ELR (cell line): ENCODE measurements around the gene CCNDBP1.

ENCODE experiments used
- DNase-seq: peaks from one replicate; pipeline ENCODE4 v3.0.0-alpha.2; 2015; ENCODE audit warnings: low read depth

The CCNDBP1 gene

DNA sequence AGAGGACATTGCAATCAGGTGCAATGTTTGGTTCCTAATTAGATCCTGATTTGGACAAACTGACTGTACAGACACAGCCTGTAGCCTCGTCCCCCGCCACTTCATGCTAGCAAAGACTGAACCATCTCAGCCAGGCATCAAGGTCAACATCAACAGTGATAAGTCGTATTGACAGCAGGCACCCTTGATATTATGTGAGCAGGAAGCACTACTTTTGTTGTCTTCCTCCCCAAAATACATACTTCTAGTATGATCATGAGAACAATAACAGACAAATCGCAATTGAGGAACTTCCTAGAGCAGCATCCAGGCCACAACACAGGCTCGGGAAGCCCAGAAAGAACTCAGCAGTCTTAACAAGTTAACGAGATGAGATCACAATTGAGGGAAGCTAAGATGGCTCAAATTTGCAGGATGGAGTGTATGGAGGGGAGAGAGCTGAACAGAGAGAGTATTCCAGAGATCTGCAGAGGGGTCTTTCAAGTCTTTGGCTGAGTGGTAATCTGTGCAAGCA is 61.1 kb downstream of the CCNDBP1 start:
- no peak for DNase-seq
